Measurements from ENCODE around the gene CNOT6. TPM values are rescaled to one million over a fixed set of nuclear protein-coding genes. Genes with fewer than 3 reads are reported as not detected.

CNOT6 gene
- total RNA-seq, 4 donors from 2014 or later, result 11.0 to 17.8 (median 15.0) TPM

GRCh38 chr5:180532268-180532667 is 38.1 kb downstream of the CNOT6 start:
- no peaks in the 10 kb centered on the region for H3K27me3 ChIP-seq
- no peak for TF ChIP-seq CTCF (IDR thresholded peaks at IDR 0.05)
- TF ChIP-seq POLR2A (IDR thresholded peaks at IDR 0.05), result no peak
- no peak for TF ChIP-seq EP300 (IDR thresholded peaks at IDR 0.05)
- TF ChIP-seq POLR2AphosphoS5 (IDR thresholded peaks at IDR 0.05), result no peak
- H3K27ac ChIP-seq, result no peak overlapping the region
- H3K4me3 ChIP-seq, result no peak overlapping the region
- DNase-seq (ENCODE audit: low spot score in 2 of 2), result no peak
- H3K9me3 ChIP-seq, result no peaks in the 10 kb centered on the region
- H3K4me1 ChIP-seq, result no peaks in the 10 kb centered on the region
- H3K36me3 ChIP-seq, result peaks cover 38% of the 10 kb centered on the region
- 95% methylated on average over 1 of the region's 1 CpG for WGBS

- Histone ChIP-seq H3K27me3 (no peaks in the 10 kb centered on the region), H3K4me1 (no peaks in the 10 kb centered on the region), H3K36me3 (peaks cover 38% of the 10 kb centered on the region), H3K27ac (no peak overlapping the region), H3K9me3 (no peaks in the 10 kb centered on the region), H3K4me3 (no peak overlapping the region)
- DNase-seq (ENCODE audit: low spot score in 2 of 2), result no peak
- 73% methylated on average over 1 of the region's 1 CpG for WGBS
- TF ChIP-seq CTCF (IDR thresholded peaks at IDR 0.05) (no peak), POLR2AphosphoS5 (IDR thresholded peaks at IDR 0.05) (no peak), POLR2A (IDR thresholded peaks at IDR 0.05) (no peak), EP300 (IDR thresholded peaks at IDR 0.05) (no peak)
These were observed 39.7 kb downstream of the CNOT6 start for GRCh38 chr5:180533845-180534244.

- Histone ChIP-seq H3K4me3 (no peak overlapping the region), H3K4me1 (no peaks in the 10 kb centered on the region), H3K27ac (no peak overlapping the region), H3K36me3 (peaks cover 31% of the 10 kb centered on the region), H3K9me3 (no peaks in the 10 kb centered on the region), H3K27me3 (no peaks in the 10 kb centered on the region)
- TF ChIP-seq EP300 (IDR thresholded peaks at IDR 0.05), result no peak
- TF ChIP-seq CTCF (IDR thresholded peaks at IDR 0.05), result no peak
- TF ChIP-seq POLR2AphosphoS5 (IDR thresholded peaks at IDR 0.05), result no peak
- no peak for DNase-seq (ENCODE audit: low spot score in 2 of 2)
- 77% methylated on average over 4 of the region's 4 CpGs for WGBS
These were observed 41.4 kb downstream of the CNOT6 start for GRCh38 chr5:180535573-180535972.

GRCh38 chr5:180540050-180540694 is 46.0 kb downstream of the CNOT6 start:
- Histone ChIP-seq H3K36me3 (peaks cover 12% of the 10 kb centered on the region), H3K4me3 (no peak overlapping the region), H3K4me1 (no peaks in the 10 kb centered on the region), H3K27ac (no peak overlapping the region), H3K27me3 (no peaks in the 10 kb centered on the region), H3K9me3 (no peaks in the 10 kb centered on the region)
- TF ChIP-seq EP300 (IDR thresholded peaks at IDR 0.05) (no peak), POLR2A (IDR thresholded peaks at IDR 0.05) (no peak), CTCF (IDR thresholded peaks at IDR 0.05) (no peak), POLR2AphosphoS5 (IDR thresholded peaks at IDR 0.05) (no peak)
- no peak for DNase-seq (ENCODE audit: low spot score in 2 of 2)
- 89% methylated on average over 6 of the region's 6 CpGs for WGBS

- Histone ChIP-seq H3K9me3 (no peaks in the 10 kb centered on the region), H3K4me3 (no peak overlapping the region), H3K27me3 (no peaks in the 10 kb centered on the region), H3K27ac (no peak overlapping the region), H3K4me1 (no peaks in the 10 kb centered on the region), H3K36me3 (peaks cover 9% of the 10 kb centered on the region)
- DNase-seq (ENCODE audit: low spot score in 2 of 2), result no peak
- TF ChIP-seq POLR2AphosphoS5 (IDR thresholded peaks at IDR 0.05) (no peak), CTCF (IDR thresholded peaks at IDR 0.05) (no peak), EP300 (IDR thresholded peaks at IDR 0.05) (no peak), POLR2A (IDR thresholded peaks at IDR 0.05) (no peak)
- 97% methylated on average over 9 of the region's 9 CpGs for WGBS
These were observed 47.5 kb downstream of the CNOT6 start for GRCh38 chr5:180541710-180542109.

Measured in suprapubic skin (tissue), 4 donors.